GM19468 (cell line): ENCODE measurements around the gene MESP1.
A peak's percentile ranks its signal among the peaks of the same experiment; 100 is the strongest.
"Not testable (repeated sequence)": the region's sequence is repeated elsewhere in the genome, so short reads cannot be mapped to it uniquely, and the experiment has no call there.

Experiments used
- ATAC-seq: cut with Tn5 transposase; IDR thresholded peaks from one replicate; pipeline ENCODE4 v1.9.1; 2021; ENCODE audit warnings: mild to moderate bottlenecking, moderate library complexity, moderate number of reproducible peaks; ENCODE audit not compliant: unreplicated experiment; ENCODE audit errors: extremely low read depth

MESP1 gene, protein sequence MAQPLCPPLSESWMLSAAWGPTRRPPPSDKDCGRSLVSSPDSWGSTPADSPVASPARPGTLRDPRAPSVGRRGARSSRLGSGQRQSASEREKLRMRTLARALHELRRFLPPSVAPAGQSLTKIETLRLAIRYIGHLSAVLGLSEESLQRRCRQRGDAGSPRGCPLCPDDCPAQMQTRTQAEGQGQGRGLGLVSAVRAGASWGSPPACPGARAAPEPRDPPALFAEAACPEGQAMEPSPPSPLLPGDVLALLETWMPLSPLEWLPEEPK

DNA sequence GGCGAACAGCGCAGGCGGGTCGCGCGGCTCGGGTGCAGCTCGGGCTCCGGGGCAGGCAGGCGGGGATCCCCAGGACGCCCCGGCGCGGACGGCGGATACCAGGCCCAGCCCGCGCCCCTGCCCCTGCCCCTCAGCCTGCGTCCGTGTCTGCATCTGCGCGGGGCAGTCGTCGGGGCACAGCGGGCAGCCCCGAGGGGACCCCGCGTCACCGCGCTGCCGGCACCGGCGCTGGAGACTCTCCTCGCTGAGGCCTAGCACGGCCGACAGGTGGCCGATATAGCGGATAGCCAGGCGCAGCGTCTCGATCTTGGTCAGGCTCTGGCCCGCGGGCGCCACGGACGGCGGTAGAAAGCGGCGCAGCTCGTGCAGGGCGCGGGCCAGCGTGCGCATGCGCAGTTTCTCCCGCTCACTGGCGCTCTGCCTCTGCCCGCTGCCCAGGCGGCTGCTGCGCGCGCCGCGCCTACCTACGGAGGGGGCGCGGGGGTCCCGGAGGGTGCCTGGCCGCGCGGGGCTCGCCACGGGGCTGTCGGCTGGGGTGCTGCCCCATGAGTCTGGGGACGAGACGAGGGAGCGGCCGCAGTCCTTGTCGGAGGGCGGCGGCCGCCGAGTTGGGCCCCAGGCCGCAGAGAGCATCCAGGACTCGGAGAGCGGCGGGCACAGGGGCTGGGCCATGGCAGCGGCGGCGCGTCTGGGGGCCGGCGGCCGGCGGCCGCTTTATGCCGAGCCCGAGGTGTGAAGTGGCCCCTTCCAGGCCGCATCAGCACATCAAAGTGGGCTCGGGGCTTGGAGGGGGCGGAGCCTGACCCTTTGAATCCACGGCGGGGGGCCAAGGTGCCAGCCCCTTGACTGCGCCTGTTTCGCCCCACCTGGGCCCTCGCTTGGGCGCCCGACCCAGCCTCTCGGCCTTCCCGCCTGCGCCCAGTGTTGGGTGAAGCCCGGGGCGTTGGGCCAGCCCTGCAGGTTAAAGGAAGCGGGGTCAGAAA lies at the start of gene MESP1:
Gene MESP1, minus strand, starts transcription at position 690 of the 983 bp plus-strand sequence. Its CDS starts 18 bp downstream, at position 672.
- peak; percentile 74 for ATAC-seq

DNA sequence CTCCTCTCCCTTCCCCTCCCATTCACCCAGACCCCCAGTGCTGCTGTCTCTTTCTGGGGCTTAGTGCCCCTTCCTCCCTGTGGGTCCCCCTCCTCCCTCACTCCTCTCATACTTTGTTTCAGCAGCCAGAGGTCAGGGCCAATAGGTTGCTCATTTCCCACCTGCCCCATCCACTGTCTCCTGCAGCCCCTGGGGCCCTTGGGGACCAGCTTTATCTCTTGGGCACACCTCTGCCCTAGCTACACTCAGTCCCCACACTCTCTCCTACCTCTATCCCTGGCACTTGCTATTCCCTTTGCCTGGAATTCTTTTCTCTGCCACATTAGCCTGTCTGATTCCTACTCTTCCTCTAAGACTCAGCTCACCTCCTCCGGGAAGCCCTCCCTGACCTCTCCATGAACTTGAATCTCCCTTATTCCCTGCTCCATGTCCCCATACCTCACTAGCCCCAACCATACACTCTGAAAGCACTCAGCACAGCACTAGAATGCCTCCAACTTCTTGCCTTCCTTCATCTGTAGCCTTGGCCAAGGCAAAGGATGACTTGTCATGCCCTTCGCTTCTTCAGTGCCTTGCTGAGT lies 49.0 kb upstream of the MESP1 start:
- ATAC-seq: no peak

DNA sequence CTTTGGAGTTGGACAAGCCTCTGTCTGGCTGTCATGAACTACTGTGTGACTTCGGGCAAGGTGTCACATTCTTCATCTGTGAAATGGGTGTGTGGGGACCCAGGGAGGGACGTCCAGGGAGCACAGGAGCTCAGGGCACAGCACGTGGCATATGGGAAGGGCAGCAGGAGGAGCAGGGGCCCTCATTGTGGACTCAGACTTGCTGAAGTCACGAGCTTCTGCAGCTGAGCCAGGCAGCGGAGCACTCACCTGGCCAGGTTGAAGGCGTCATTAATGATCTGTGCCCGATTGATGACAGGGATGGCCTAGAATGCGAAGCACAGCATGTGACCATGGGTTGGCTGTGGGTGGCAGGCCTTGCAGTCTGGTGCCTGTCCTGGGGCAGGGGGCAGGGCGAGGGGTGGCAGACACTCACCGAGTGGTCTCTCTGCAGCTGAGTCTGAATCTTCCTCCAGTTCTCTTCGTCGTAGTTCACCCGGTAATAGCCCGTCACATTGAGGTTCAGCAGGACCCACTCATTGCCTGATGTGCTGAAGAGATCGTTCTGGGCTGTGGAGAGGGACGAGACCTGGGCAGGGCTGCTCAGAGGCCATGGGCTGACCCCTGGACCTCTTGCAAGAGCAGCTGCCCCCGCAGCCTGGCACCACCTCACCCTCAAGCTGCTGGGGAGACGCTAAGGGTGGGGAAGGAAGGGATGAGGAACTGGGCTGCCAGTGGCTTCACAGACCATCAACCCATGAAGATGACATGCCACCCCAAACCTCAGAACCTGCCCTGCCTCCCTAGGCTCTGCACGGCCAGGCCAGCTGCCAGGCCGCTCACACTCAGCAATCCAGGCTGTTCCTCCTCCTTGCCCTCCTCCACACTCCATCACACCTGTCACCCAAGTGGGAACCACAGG lies 48.2 kb upstream of the MESP1 start:
- no peak for ATAC-seq

DNA sequence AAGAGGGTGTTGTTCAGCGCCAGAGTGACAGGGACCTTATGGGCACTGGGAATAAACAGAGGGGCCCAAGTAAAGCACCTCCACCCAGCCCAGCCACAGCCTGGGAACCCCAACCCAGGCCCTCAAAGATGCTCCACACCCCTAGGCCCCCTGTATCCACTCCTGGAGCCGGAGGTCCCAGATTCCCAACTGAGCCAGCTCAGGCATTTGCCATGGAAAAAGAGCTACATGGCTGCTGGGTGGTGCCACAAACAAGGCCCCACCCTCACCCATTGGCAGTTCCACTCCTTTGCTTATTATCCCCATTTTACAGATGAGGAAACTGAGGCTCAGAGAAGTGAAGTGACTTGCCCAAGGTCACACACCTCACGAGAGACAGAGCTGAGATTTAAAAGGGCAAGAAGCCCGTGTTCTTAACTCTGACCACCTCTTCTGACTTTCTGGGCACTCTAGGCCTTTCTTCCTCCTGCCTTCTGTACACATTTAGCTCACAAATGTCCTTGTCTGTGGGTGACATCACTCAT lies 46.7 kb upstream of the MESP1 start:
- no peak for ATAC-seq

DNA sequence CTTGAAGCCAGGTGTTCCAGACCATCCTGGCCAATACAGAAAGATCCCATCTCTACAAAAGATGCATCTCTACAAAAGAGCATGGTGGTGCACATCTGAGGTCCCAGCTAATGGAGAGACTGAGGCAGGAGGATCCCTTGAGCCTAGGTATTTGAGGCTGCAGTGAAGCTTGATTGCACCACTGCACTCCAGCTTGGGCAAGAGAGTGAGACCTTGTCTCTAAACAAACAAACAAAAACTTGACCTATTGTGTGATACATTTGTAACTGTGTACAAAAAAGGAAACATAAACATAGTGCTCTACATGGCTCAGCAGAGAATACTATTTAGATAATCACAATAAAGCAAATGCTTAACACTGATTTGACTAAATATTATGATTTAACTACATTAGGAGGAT lies 44.9 kb upstream of the MESP1 start:
- ATAC-seq: no peak

DNA sequence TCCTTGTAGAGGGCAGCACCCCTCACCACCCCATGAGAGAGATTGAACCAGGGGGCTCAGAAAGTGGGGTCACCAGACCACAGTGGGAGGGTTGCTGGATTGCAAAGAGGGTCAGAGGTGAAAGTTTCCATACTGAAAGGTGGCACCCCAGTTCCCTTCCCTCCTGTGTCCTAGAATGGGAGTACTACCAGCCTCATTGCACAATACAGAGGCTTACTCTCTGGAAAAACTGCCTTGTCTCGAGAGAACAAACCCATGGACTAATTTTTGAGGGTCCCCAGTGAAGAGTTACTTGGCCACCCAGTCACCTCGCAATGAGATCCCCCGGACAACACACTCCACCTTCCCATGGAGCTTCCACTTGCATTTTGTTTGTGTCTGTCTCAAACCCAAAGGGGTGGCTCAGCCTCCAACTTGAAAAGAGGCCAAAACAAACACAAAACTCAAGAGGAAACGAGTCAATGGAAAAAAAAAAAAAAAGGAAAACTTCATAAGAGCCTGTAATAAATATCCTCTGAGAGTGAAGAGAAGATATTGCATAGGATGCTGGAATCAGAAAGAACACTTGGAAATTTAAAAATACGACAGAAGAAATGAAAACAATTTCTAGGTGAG lies 43.7 kb upstream of the MESP1 start:
- ATAC-seq: no peak

DNA sequence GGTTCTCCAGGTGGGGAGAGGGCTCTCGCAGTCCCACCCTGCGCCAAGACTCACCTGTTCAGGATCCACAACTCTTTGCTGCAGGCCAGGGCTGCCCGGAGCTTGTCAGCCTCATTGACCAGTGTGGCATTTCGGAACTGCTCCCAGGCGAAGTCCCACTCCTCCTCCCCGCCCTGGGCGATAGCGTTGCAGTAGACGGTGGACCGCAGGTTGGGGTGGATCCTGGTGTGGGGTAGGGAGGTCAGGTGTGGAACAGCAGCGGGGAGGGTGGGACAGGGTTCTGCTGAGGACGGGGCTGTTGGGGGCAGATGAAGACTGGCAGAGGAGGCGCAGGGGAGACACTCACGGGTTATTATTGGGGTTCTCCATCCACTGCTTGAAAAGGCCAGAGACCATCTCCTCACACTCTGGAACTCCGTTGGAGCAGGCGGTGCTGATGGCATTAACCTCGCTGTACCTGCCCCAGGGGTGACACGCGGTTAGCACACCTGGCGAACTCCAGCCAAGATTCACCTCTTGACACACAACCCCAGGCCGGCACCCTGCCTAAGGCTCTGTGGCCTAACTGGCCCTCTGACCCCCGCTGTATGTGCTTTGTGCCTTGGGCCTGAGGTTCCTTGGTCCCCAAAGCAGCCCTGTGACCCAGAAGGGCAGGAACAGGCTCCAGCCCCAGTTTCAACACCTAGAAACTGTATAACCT lies 41.2 kb upstream of the MESP1 start:
- no peak for ATAC-seq

DNA sequence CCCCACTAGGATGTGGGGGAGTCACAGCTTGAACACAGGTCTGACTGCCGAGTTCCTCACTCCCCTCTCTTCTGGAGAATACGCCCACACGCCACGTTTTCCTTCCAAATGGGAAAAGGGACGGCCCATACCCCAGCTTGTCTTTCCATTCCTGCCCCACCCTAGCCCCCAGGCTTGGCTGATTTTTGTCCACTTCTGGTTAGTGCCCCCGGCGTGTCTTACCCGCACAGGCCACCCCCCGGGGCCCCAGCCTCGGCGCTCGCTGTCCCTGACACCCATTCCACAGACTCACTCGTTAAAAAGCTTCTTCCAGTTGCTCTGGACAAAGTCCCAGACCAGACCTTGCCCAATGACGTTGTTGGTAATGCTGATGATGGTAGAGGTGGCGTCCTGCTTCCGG lies 39.6 kb upstream of the MESP1 start:
- no peak for ATAC-seq

DNA sequence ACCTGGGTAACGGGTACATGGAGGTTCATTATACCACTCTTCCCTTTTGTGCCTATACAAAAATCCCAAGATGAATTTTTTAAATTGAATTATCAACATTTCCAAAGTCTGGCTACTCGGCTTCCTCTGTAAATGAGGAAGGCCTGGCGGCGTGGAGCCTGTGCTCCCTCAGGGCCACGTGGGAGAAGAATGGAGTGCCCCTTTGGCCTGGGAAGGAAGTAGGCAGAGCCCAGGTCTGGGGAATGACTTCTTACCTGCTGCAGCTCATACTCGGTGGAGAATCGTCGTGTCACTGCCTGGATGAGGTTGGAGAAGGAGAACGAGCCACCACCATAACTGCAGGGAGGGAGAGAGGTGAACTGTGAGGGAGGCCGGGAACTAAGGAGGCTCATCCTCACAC lies 39.2 kb upstream of the MESP1 start:
- ATAC-seq: no peak

DNA sequence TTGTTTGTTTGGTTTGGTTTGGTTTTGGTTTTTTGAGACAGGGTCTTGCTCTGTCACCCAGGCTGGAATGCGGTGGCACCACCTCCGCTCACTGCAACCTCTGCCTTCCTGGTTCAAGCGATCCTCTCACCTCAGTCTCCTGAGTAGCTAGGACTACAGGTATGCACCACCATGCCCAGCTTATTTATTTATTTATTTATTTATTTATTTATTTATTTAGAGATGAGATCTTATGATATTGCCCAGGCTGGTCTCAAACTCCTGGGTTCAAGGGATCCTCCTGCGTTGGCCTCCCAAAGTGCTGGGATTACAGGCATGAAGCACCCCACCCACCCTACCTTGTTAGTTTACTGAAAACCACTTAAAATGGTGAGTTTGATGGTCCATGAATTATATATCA lies 37.5 kb upstream of the MESP1 start:
- not testable (repeated sequence) for ATAC-seq

DNA sequence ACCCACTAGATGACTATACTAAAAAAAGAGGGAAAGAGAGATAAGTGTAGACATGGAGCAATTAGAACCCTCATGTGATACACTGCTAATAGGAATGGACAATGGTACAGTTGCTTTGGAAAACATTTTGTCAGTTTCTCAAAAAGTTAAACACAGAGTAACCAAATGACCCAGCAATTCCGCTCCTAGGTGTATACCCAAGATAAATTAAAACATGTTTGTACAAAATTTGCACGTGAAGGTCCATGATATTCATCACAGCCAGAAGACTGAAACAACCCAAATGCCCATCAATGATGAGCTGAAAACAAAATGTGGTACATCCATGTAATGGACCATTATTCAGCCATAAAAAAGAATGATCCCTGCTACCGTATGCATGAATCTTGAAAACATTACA lies 36.9 kb upstream of the MESP1 start:
- ATAC-seq: no peak

DNA sequence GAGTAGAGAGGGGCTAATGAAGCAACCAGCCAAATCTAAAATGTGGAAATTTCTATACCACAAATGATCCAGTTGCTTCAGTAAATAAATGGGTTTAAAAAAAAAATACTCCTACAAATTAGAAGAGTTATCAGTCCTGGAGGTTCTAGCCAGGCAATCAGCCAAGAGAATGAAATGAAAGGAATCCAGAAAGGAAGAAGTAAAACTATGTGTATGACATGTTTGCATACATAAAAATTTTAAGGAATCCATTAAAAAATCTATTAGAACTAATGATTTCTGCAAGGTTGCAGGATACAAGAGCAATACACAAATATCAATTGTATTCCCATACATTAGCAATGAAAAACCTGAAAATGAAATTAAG lies 34.7 kb upstream of the MESP1 start:
- ATAC-seq: no peak

DNA sequence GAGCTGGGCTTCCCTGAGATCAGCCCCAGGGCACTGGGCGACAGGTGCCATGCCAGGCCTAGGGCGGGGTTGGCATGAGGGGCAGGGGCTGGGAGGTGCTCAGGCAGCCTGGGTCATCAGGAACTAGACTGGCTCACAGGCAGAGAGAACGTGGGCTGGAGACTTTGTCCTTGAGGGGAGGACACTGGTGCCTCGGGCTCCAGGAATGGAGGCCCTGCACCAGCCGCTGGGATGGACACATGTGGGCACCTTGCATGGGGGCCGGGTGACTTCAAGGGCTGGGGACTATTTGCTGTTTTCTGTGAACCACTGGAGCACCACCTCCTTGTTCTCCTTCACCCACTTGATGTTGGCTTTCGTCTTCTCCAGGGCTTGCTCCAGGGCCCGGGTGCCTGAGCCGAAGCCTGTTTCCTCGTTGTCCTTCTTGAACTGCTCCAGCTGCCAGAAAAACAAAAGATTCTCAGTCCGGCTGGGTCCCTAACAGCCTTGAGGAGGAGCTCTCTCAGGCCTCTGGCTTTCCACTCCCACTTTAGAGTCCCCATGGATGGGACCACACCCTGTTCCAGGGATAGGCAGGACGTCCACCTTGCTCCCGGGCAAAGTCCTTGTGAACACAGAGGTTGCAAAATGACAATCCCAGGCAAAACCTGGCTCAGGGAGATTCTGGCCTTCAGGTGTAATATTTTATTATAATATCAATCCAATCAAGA lies 34.2 kb upstream of the MESP1 start:
- ATAC-seq: no peak

DNA sequence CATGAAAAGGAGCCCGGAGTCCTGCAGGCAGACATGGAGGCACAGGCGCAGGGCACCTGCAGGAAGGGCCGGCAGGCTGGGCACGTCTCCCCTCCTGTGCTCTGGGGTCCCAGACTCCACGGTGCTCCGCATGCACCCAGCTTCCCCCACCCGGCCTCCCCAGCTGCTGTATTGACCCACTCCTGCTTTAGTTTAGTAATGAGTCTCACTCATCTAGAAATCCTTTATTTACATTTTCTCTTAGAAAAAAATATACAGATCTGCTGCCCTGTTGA lies 33.6 kb upstream of the MESP1 start:
- ATAC-seq: no peak

DNA sequence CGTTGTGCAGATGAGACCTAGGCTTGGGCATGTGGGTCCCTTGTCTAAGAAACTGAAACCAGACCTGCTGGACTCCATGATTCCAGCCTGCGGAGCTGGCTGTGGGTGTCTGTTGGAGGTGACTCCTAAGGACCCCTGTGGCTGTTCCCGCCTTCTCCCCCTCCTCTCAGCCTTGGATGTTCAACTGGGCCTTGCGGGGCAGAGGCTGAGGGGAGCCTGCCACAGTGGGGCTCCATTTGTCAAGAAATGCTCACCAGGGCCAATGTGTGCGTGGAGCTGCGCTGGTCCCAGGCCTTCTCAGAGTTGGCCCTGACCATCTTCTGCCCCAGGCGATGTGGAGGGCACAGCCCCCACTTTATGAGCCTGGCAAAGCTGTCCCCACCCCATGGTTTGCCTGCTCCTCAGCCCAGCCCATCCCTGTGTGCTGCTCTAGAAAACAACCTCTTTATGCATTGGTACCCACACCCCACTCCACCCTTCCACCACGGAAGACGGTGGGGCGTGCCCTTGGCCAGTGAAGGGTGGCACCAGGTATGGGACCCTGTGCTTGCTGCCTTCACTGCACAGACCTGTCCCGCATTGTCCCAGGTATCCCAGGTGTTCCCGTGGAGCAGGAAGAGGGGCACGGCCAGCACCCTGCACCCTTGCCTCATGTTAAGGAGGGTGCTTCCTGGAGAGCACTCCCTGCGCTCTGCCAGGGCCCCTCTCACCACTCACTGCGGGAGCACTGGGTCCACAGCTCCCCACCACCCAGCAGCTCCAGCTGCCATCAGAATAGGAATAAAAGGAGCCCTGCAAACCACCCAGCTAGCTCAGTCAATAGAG lies 33.0 kb upstream of the MESP1 start:
- ATAC-seq: no peak

DNA sequence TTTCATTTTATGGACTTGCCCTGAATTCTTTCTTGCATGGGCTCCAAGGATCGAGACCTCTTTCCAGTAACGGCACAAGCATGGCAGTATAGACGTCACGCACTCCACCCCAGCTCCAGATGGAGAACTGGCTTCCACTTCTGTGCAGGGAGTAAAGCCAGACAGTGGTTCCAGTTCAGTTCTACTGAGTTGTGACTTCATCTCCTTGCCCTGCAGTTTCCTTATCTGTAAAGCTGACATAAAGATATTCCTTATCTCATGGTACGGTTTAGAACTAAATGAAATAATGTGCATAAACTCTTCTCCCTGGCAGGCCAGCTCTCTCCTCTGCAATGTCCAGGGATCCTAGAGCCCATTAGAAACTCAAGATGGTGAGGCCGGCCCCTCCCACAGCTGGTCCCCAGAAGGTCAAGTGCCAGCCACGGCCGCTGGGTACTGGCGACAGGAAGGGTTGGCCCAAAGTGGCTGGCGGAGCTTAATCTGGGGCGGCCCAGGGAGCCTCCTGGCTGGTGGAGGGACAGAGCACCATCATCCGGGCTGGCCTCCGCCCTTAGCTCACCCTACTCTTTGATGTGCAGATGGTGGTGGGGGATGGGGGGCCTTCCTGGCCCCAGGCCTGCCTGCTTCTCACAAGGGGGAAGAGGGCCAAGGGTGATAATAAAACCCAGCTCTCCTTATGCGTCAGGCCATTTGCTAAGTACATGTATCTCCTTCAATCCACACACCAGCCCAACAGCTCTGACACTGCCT lies 32.2 kb upstream of the MESP1 start:
- ATAC-seq: no peak

DNA sequence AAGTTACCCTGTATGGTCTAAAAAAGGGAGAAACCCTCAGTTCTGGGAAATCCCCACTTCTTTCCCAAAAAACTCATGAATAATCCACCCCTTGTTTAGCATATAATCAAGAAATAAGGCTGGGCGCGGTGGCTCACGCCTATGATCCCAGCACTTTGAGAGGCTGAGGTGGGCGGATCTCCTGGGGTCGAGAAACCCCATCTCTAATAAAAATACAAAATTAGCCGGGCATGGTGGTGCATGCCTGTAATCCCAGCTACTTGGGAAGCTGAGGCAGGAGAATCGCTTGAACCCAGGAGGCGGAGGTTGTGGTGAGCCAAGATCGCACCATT lies 31.5 kb upstream of the MESP1 start:
- not testable (repeated sequence) for ATAC-seq
